Liver (tissue), 9 donors: ENCODE measurements around the gene DDX23. TPM values are rescaled to one million over a fixed set of nuclear protein-coding genes. Genes with fewer than 3 reads are reported as not detected.

Experiments
- DNase-seq: peaks from one replicate; pipeline ENCODE4 v3.0.0-alpha.2; 2017; ENCODE audit warnings: low spot score
- H3K27ac ChIP-seq, 2 donors: one replicate each; pipeline ENCODE4 v1.7.0; 2013; ENCODE audit warnings: inconsistent platforms in 2 of 2, low read length in 2 of 2, control low read depth in 1 of 2, low read depth in 1 of 2, mild to moderate bottlenecking in 1 of 2
- H3K27me3 ChIP-seq, 4 donors: one replicate each; pipeline versions ENCODE4 v1.6.1 to v1.7.0; 2013; ENCODE audit warnings: low read length in 3 of 4, inconsistent platforms in 1 of 4, mild to moderate bottlenecking in 1 of 4, moderate library complexity in 1 of 4; ENCODE audit not compliant: control insufficient read depth in 4 of 4, insufficient read depth in 4 of 4
- H3K36me3 ChIP-seq, 4 donors: one replicate each; pipeline versions ENCODE4 v1.6.1 to v1.7.0; 2013; ENCODE audit warnings: low read length in 3 of 4, mild to moderate bottlenecking in 3 of 4, low read depth in 1 of 4, moderate library complexity in 1 of 4; ENCODE audit not compliant: control insufficient read depth in 4 of 4, insufficient read depth in 3 of 4
- H3K4me1 ChIP-seq, 4 donors: one replicate each; pipeline versions ENCODE4 v1.6.1 to v1.7.0; 2013; ENCODE audit warnings: low read length in 3 of 4, mild to moderate bottlenecking in 3 of 4, moderate library complexity in 1 of 4; ENCODE audit not compliant: control insufficient read depth in 4 of 4, insufficient read depth in 4 of 4
- H3K4me3 ChIP-seq, 3 donors: one replicate each; pipeline versions ENCODE4 v1.6.1 to v1.7.0; 2013; ENCODE audit warnings: low read length in 3 of 3, control low read depth in 1 of 3, low read depth in 1 of 3, mild to moderate bottlenecking in 1 of 3
- H3K9ac ChIP-seq, 2 donors: one replicate each; pipeline ENCODE4 v1.7.0; 2013; ENCODE audit warnings: low read length in 2 of 2, mild to moderate bottlenecking in 2 of 2, moderate library complexity in 2 of 2, control low read depth in 1 of 2, low read depth in 1 of 2
- H3K9me3 ChIP-seq, 4 donors: one replicate each; pipeline versions ENCODE4 v1.6.1 to v1.7.0; 2013; ENCODE audit warnings: low read length in 3 of 4; ENCODE audit not compliant: control insufficient read depth in 4 of 4
- CTCF ChIP-seq: fragments of 150-350 bp; IDR thresholded peaks from 2 replicates; pipeline ENCODE4 v1.5.1; 2017; ENCODE audit warnings: improper control_type of control experiment, low read depth, low read length; ENCODE audit not compliant: missing input control
- EGR1 ChIP-seq, 2 donors: IDR thresholded peaks; 2 replicates each; pipeline ENCODE4 v1.6.1; 2016 to 2018; ENCODE audit warnings: antibody characterized with exemption in 2 of 2, low read depth in 2 of 2
- FOXA1 ChIP-seq: IDR thresholded peaks from 2 replicates; pipeline ENCODE4 v1.6.1; 2016; ENCODE audit warnings: antibody characterized with exemption
- FOXA2 ChIP-seq: IDR thresholded peaks from 2 replicates; pipeline ENCODE4 v1.6.1; 2016; ENCODE audit warnings: antibody characterized with exemption
- GABPA ChIP-seq, 2 donors: IDR thresholded peaks in 1 of 2; conservative IDR thresholded peaks in 1 of 2; 2 replicates each; pipeline ENCODE4 v1.6.1; 2016; ENCODE audit warnings: antibody characterized with exemption in 2 of 2, mild to moderate bottlenecking in 1 of 2, moderate library complexity in 1 of 2
- HNF4A ChIP-seq, 2 donors: conservative IDR thresholded peaks; 2 replicates each; pipeline ENCODE4 v1.6.1; 2016; ENCODE audit warnings: antibody characterized with exemption in 2 of 2, mild to moderate bottlenecking in 2 of 2
- HNF4G ChIP-seq: IDR thresholded peaks from 2 replicates; pipeline ENCODE4 v1.6.1; 2016; ENCODE audit warnings: antibody characterized with exemption
- JUND ChIP-seq, 2 donors: IDR thresholded peaks; 2 replicates each; pipeline ENCODE4 v1.6.1; 2016; ENCODE audit warnings: antibody characterized with exemption in 2 of 2
- MAX ChIP-seq: IDR thresholded peaks from 2 replicates; pipeline ENCODE4 v1.6.1; 2016; ENCODE audit warnings: antibody characterized with exemption
- NR2F2 ChIP-seq: IDR thresholded peaks from 2 replicates; pipeline ENCODE4 v1.6.1; 2016; ENCODE audit warnings: antibody characterized with exemption
- RAD21 ChIP-seq, 2 donors: IDR thresholded peaks; 2 replicates each; pipeline ENCODE4 v1.6.1; 2016; ENCODE audit warnings: antibody characterized with exemption in 2 of 2, mild to moderate bottlenecking in 2 of 2
- REST ChIP-seq: IDR thresholded peaks from 2 replicates; pipeline ENCODE4 v1.6.1; 2016; ENCODE audit warnings: antibody characterized with exemption, mild to moderate bottlenecking
- RXRA ChIP-seq, 2 donors: IDR thresholded peaks; 2 replicates each; pipeline ENCODE4 v1.6.1; 2017 to 2018; ENCODE audit warnings: antibody characterized with exemption in 2 of 2, mild to moderate bottlenecking in 1 of 2
- SP1 ChIP-seq: IDR thresholded peaks from 2 replicates; pipeline ENCODE4 v1.6.1; 2018; ENCODE audit warnings: antibody characterized with exemption, mild to moderate bottlenecking
- TAF1 ChIP-seq: conservative IDR thresholded peaks from 2 replicates; pipeline ENCODE4 v1.6.1; 2016; ENCODE audit warnings: antibody characterized with exemption, mild to moderate bottlenecking
- YY1 ChIP-seq: IDR thresholded peaks from 2 replicates; pipeline ENCODE4 v1.6.1; 2016; ENCODE audit warnings: antibody characterized with exemption, mild to moderate bottlenecking
- ZBTB33 ChIP-seq: IDR thresholded peaks from 2 replicates; pipeline ENCODE4 v1.6.1; 2016; ENCODE audit warnings: antibody characterized with exemption
- WGBS: extraction: QIAGEN DNeasy Blood & Tissue Kit; methylation state at CpG from one replicate; pipeline ENCODE4 v1.1.7; 2013; 5-methylcytosine and 5-hydroxymethylcytosine counted together
- polyA plus RNA-seq, 2 donors: library from polyadenylated mRNA; stranded (reverse) in 1 of 2; unstranded in 1 of 2; fragments of 200-250 nt in 1 of 2; fragments of >200 nt in 1 of 2; fragmentation: Nextera tagmentation in 1 of 2; extraction: Ambion mirVana in 1 of 2; gene quantifications; one replicate each; pipeline versions ENCODE4 v1.2.1 to v1.2.3, GENCODE V29; 2013 to 2015
- total RNA-seq, 2 donors: library from RNA; depleted of rRNA; stranded (reverse); fragments of >200 nt; gene quantifications; one replicate each; pipeline ENCODE4 v1.2.3, GENCODE V29; 2014
- TF ChIP-seq, protein P1 (sequence below): IDR thresholded peaks from 2 replicates; pipeline ENCODE4 v1.6.1; 2016; ENCODE audit warnings: antibody characterized with exemption
- donor health status: healthy.
- donor health status: healthy.
- donor health status: healthy.
- donor health status: healthy.
- donor health status: healthy.

Gene DDX23
- total and polyA plus RNA-seq, 4 donors: 16.9 to 60.6 (median 29.7) TPM

DNA sequence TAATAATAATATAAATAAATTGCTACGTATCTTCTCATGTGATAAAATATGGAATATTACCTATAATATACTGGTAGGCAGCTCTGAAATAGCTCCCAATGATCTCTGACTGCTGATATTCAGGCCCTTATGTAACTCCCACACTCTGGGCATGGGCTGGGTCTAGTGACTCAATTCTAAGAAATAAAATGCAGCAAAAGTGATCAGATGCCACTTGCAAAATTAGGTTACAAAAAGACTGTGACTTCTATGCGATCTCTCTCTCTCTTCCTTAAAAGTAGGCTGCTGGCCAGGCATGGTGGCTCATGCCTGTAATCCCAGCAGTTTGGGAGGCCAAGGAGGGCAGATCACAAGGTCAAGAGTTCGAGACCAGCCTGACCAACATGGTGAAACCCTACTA lies 44.0 kb downstream of the DDX23 start:
- no peaks in the 10 kb centered on the region for H3K36me3 ChIP-seq
- H3K9ac ChIP-seq: no peak overlapping the region
- DNase-seq: no peak
- no peak overlapping the region for H3K27ac ChIP-seq
- no peak overlapping the region for H3K4me3 ChIP-seq
- no peaks in the 10 kb centered on the region for H3K4me1 ChIP-seq
- no peaks in the 10 kb centered on the region for H3K9me3 ChIP-seq
- WGBS: 95% methylated on average over 3 of the region's 3 CpGs
- TF ChIP-seq MAX: no peak
- TF ChIP-seq REST: no peak
- no peak for TF ChIP-seq HNF4G
- no peak for TF ChIP-seq TAF1
- TF ChIP-seq RXRA (IDR thresholded peaks at IDR 0.05): no peak
- no peak for TF ChIP-seq FOXA1
- TF ChIP-seq JUND (IDR thresholded peaks at IDR 0.05): no peak
- no peak for TF ChIP-seq RAD21 (IDR thresholded peaks at IDR 0.05)
- TF ChIP-seq FOXA2: no peak
- TF ChIP-seq, protein P1, sequence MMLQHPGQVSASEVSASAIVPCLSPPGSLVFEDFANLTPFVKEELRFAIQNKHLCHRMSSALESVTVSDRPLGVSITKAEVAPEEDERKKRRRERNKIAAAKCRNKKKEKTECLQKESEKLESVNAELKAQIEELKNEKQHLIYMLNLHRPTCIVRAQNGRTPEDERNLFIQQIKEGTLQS: no peak
- TF ChIP-seq YY1: no peak
- no peak for TF ChIP-seq HNF4A (conservative IDR thresholded peaks at IDR 0.05)
- TF ChIP-seq SP1: no peak
- no peak for TF ChIP-seq NR2F2
- TF ChIP-seq ZBTB33: no peak
- TF ChIP-seq GABPA (IDR thresholded peaks at IDR 0.05 in 1 of 2, conservative IDR thresholded peaks at IDR 0.05 in 1 of 2): no peak
- TF ChIP-seq EGR1 (IDR thresholded peaks at IDR 0.05; ENCODE audit: low read depth in 2 of 2): no peak
- TF ChIP-seq CTCF: no peak
- H3K27me3 ChIP-seq: no peaks in the 10 kb centered on the region

DNA sequence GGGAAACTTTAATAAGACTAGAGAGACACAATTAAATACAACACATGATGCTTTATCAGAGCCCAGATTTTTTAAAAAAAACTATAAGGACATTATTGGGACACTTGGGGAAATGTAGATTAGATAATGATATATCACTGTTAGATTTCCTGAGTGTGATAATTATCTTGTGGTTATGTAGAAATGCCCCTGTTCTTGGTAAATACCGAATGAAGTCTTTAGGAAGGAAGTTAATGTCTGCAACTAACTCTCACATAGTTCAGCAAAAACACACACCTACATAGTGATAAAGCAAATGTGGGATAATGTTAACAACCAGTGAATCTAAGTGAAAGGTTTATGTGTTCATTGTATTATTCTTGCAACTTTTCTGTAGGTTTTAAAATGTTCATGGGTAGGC lies 48.3 kb downstream of the DDX23 start:
- H3K27ac ChIP-seq: no peak overlapping the region
- no peaks in the 10 kb centered on the region for H3K4me1 ChIP-seq
- TF ChIP-seq RAD21 (IDR thresholded peaks at IDR 0.05): no peak
- TF ChIP-seq ZBTB33: no peak
- no peak for TF ChIP-seq NR2F2
- TF ChIP-seq YY1: no peak
- no peak for TF ChIP-seq MAX
- no peak for TF ChIP-seq FOXA2
- no peak for TF ChIP-seq SP1
- TF ChIP-seq, protein P1: no peak
- no peak for TF ChIP-seq CTCF
- no peak for TF ChIP-seq RXRA (IDR thresholded peaks at IDR 0.05)
- no peak for TF ChIP-seq GABPA (IDR thresholded peaks at IDR 0.05 in 1 of 2, conservative IDR thresholded peaks at IDR 0.05 in 1 of 2)
- TF ChIP-seq HNF4G: no peak
- no peak for TF ChIP-seq EGR1 (IDR thresholded peaks at IDR 0.05; ENCODE audit: low read depth in 2 of 2)
- no peak for TF ChIP-seq JUND (IDR thresholded peaks at IDR 0.05)
- no peak for TF ChIP-seq TAF1
- H3K36me3 ChIP-seq: no peaks in the 10 kb centered on the region
- WGBS: 71% methylated on average over 1 of the region's 1 CpG
- H3K4me3 ChIP-seq: no peak overlapping the region
- no peaks in the 10 kb centered on the region for H3K27me3 ChIP-seq
- H3K9ac ChIP-seq: no peak overlapping the region
- no peaks in the 10 kb centered on the region for H3K9me3 ChIP-seq
- DNase-seq: no peak
